HG03108 (cell line): ENCODE data around the gene HES4.
"Not testable (repeated sequence)": the region's sequence is repeated elsewhere in the genome, so short reads cannot be mapped to it uniquely, and the experiment has no call there.

Experiments used
- ATAC-seq: cut with Tn5 transposase; IDR thresholded peaks from one replicate; pipeline ENCODE4 v1.9.1; 2021; ENCODE audit warnings: moderate library complexity; ENCODE audit not compliant: unreplicated experiment

The HES4 gene

DNA sequence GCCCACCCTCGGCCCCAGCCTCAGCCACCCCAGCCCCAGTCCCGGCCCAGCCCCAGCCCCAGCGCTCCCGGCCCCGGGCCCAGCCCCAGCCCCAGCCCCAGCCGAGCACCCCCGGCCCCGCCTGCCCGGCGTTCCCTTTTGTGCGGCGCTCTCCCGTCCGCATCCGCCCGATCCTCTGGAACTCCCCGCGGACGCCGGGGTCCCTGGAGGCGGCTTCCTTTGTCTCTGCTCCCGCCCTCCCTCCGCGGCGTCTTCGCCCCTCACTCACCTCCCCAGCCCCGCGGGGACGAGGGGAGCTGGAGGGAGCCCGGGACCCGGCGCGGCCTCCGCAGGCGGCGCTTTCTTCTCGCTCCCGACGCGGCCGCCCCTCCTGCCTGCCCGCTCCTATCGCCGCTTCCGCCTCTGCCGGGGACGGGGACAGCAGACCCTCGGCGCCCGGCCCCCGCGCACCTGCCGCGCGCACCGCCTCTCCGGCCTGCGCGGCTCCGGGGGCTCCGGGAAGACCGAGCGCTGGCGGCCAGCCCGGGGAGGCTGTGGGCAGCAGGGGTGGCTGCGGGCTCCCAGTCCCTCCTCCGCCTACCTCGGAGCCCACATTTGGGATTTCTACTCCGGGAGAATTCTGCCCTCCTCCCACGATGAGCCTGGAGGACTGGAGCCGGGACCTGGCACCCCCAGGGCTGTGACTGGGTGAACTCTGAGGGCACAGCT is 34.0 kb upstream of the HES4 start:
- no peak for ATAC-seq

DNA sequence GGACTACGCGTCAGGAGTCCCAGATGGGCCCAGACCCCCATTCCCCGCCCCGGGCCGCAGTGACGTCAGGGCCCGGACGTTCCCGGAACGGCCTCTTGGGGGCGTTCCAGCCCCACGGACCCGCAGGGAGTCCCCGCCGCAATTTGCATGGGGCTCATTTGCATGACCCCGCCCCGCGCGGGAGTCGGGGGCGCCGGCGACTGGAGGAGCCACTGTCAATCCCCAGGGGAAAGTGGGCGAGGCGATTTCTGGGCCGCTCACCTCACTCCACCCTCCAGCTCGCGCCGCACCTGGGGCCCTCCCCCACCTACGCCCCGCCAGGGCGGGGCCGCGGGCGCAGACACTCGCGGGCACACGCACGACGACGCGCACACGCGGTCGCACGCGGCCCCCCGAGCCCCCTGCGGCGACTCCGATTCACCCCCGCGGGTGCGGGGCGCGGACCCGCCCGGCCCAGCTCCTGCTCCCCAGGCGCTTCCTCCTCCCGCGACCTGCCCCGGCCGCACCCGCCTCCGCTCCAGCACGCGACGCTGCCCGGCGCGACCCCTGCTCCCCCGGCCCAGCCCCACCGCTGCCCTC is 33.2 kb upstream of the HES4 start:
- peak; percentile 82 for ATAC-seq

DNA sequence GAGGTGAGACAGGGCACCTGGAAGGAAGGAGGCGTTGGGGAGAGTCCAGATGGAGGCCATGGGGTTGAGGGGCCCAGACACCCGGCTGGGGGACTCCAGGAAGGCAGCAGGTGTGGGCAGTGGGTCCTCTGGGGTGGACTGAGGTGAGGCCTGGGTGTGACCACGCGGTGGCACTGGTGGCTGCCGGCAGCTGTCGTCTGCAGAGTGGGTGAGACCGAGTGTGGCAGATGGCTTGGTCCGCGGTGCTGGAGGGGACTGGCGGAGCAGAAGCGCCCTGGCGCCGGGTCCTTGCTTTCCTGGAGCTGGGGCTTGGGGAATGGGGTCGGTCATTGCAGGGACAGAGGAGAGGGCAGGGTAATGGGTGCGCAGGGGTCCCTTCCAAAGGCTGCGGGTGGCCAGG is 32.5 kb upstream of the HES4 start:
- ATAC-seq: no peak

DNA sequence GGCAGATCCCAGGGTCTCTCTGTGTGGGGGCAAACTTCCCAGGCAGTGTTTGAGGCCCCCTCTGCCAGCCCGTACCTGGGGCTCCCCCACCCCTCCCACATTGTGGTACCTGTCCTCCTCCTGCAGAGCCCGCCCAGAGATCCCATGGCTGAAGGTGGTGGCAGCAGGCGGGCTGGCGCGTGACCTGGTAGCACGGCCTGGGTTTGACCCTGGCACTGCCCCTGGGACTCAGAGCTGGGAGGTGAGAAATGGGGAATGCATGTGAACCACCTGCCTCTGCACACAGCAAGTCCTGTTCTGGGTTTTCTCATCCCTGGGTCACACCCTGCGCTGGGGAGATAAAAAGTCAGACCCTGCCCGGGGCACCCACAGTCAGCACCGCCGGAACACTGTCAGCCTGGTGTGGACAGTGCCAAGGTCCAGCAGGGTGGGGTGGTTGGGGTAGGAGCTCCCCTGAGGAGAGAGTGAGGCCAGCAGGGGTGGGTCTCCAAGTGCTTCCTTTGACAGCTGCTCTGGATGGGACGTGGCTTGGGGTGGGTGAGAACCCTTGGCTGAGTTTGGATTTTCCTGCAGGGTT is 31.9 kb upstream of the HES4 start:
- ATAC-seq: no peak

DNA sequence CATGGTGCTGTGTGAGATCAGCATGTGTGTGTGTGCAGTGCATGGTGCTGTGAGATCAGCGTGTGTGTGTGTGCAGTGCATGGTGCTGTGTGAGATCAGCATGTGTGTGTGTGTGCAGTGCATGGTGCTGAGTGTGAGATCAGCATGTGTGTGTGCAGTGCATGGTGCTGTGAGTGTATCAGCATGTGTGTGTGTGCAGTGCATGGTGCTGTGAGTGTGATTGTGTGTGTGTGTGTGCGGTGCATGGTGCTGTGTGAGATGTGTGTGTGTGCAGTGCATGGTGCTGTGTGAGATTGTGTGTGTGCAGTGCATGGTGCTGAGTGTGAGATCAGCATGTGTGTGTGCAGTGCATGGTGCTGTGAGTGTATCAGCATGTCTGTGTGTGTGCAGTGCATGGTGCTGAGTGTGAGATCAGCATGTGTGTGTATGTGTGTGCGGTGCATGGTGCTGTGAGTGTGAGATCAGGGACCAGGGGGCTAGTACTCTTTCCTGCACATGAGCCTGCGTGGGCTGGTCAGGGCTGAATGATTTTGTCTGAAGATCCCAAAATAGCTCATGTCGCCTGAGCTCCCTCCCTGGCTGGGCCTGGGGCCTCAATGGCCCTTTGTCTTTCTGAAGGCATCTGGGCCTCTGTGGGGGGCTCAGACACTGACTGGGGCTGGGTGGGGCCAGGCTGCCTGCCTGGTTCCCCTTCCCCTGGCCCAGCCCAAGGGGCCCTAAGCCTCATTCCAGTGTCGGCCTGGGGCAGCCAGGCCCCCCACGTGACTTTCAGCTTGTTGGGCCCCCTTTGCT is 31.2 kb upstream of the HES4 start:
- not testable (repeated sequence) for ATAC-seq

DNA sequence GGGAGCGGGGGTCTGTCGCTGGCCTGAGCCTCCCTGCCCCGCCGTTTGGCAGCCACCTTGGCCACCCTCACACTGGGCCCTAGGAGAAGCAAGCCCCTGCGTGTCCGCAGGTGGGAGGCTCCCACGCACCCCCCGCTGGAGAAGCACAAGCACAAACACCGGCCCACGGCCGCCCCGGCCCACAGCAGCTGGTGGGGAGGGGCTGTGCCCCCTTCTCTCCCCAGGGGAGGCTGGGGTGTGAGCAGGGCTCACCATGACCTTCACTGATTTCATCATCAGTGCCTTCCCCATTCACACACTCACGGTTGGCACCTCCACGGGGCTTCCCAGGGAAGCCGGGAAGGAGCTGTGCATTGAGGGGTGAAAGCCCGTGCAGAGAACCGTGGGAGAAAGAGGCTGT is 27.9 kb upstream of the HES4 start:
- ATAC-seq: no peak

DNA sequence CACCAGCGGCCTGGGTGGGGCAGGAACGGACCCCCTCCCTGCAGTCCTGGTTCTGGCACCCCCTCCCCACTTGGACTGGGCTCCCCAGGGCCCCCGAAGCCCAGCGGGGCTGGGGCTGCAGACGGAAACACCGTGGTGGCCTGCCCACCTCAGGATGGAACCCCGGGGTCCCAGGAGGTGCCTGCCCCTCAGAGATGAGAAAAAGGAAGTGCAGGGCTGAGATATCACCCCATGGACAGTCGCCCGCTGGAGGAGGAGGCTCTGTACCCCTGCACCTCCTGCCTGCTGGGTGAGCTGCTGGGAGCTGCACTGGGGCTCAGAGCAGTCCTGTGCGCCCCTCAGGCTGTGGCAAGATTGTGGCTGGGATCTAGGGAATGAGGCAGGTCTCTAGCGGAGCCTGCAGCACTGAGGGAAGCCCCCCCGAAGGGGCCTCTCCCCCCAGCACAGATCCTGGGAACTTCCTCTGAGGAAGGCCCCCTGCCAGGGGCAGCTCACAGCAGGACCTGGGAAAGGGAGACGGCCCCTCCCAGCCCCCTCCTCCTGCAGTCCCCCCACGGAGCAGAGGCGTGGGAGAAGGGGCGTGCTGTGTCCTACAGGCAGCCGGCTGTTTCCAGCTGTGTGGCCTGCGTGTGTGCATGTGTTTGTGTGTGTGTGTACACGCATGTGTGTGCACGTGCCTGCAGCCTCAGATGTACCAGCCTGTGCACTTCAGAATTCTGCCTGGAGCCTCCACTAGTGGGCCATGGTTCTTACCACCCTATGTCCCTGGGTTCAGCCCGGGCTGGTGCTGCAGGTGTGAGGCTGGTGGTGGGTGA is 26.9 kb upstream of the HES4 start:
- no peak for ATAC-seq

DNA sequence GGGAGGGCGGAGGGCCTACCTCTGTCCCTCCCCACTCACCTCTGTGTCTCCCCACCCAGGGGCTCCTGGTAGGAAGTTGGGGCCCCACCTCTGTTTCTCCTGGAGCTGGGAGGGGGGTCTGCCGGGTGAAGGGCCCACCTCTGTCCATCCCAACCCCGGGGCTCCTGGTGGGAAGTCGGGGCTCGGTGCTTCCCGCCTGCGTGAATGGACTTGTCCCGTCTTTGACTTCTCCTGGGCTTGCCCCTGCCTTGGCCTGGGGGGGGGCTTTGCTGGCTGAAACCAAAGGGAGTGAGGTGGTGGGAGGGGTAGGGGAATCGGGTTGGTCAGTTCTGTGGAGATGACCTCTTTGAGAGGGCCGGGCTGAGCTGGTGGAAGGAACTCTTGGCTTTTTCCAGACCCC is 25.8 kb upstream of the HES4 start:
- no peak for ATAC-seq

DNA sequence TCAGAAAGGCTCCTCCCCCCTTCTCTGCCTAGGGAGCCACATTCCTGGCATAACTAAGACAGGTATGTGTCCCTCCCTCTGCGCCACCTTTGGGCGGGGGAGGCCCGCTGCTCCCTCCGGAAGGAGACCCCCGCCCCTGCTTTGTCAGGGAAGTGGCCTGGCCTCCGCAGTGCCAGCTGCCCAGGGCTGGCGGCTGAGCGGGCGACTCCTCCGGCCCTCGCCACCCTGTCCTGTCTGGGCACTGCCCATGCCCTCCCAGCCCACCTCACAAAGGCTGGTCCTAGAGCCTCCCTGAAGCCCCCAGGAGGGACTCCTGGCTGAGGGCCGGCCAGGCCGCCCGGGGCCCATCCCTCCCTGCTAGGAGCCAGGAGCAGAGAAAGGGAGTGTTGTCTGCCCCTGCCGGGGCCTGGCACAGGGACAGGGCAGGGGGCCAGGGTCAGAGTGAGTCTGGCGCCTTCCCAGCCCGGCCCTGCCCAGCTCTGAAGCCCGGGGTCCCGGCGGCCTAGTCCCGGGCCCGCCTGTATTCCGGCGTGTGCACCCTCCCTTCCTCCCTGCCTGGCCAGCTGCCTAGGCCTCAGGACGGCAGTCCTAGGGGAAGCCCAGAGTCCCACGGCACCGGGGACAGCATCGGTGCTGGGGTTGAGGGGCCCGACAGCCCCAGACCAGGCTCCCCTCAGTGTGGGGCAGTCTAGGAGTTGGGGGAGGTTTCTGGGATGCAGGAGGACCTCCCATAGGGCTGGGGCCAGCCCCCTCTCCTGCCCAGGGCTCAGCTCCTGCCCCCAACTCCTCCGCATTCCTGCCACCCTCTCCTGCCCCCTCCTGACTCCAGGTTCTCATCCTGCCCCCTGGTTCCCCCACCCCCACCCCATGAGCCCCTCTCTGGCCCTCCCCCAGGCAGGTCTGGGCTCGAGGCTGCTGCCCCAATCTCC is 25.1 kb upstream of the HES4 start:
- no peak for ATAC-seq

DNA sequence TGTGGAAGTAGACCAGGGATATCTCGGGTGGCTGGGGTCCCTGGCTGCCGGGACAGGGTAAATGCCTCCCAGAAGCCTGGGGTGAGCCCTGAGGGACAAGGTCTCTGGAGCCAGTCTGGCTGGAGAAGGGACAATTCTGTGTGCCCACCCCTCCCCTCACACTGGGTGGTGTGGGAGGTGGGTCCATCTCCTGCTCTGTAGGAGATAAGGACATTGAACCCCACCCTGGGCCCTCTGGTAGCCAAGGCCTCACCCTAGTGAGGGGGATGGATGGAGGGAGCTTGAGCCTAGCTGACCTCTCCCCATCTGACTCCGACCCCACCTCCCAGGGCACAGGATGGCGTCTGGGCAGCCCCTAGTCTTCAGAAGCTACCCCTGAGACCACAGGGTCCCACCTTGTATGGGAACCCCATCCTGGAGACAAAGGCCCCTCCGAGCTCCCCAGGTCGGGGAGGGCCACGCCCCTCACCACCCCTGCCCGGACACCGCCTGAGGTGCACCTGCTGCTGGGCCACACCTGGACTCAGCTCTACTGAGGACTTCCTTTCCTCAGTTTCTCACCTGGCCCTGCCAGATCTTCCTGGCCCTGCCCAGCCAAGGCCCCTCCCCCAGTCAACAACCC is 24.4 kb upstream of the HES4 start:
- no peak for ATAC-seq

DNA sequence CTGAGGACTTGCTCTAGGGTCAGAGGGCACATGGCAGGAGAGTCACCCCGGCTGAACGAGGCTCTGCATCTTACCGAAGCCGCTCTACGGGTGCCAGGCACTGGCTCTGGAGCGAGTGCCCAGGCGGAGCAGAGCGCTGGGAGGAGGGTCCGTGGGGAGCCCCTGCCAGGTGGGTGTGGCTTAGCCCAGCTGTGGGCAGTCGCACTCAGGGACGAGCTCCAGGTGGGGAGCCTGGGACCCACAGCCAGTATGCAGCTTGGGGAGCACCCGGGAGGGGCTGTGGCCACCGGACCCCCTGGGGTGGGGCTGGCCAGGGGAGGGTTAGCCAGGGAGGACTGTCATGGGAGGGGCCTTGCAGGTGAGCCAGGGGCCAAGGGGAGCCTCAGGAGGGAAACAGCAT is 23.8 kb upstream of the HES4 start:
- no peak for ATAC-seq

DNA sequence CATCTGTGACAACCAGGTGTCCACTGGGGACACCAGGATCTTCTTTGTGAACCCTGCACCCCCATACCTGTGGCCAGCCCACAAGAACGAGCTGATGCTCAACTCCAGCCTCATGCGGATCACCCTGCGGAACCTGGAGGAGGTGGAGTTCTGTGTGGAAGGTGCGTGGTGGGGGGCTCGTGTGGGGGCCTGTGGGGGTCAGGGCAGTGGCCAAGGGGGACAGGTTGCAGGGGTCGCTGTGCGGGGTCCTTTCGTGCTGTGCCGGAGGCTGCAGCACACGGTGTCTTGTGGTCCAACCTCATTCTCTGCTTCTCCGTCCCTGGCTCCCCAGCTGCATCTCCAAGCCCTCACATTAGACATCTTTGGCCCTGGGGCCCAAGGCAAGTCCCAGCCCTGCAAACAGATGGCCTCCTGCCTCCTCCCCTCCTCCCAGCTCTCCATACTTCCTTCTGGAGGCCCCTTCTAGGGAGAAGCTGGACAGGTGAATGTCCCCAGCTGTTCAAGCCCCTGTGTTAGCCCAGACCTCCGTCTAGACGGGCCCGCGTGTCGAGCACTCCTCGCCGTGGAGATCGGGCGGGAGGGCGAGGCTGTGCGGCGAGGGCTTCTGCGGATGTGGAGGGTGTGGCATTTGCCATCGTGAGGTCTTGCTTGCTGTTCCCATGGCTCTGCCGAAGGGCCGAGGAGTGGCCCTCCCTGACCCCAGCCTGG is 22.6 kb upstream of the HES4 start:
- no peak for ATAC-seq

DNA sequence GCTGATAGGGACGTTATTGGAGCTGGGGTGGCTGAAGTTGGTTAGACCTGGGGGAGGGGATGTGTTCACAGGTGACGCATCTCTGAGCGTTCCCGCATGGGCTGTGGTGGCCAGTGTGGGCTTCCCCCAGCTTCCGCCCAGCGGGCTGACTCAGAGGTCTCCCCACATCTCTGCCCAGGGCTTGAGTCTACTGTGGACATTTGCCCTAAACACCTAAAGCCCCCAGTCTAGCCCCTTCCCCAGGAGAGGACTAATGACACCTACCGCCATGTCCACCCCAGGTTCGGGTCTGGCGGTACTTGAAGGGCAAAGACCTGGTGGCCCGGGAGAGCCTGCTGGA is 22.0 kb upstream of the HES4 start:
- no peak for ATAC-seq

DNA sequence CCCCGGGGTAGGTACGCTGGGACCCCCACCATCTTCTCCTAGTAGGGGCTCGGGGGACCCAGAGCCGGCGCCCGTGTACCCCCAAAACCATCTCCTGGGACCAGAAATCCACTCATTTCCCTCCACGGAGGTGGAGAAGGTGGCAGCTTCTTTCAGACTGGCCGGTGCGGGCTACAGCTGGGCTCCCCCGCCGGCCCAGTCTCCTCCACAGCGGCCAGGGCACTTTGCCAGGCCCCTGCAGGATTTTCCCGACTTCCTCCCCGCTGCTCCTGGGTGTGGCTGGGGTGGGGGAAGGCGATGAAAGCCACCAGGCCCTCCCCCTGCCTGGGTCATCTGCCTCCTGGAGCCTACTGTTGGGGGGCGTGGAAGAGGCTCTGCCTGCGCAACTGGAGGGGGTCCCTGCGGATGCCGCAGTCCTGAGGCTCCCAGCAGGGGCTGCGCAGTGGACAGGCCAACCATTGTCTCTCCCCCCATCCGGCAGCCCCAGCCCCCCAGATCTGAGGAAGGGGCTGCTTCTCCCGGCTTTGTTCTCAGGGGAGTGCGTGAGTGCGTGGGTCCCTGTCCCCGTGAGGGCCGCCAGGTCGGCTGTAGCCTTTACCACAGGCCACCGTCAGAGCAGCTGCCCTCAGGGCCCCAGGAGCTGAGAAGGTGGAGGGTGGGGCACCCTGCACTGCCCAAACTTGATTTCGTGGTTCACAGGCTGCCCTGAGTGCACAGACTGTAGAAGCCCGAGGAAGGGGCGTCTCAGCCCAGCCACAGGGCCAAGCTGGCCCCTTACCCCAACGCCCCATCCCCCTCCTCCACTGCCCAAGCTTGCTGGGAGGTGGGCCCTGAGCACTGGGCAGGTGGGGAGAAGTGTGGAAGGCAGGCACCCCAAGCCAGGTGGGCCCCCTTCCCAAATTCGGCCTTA is 21.4 kb upstream of the HES4 start:
- no peak for ATAC-seq

DNA sequence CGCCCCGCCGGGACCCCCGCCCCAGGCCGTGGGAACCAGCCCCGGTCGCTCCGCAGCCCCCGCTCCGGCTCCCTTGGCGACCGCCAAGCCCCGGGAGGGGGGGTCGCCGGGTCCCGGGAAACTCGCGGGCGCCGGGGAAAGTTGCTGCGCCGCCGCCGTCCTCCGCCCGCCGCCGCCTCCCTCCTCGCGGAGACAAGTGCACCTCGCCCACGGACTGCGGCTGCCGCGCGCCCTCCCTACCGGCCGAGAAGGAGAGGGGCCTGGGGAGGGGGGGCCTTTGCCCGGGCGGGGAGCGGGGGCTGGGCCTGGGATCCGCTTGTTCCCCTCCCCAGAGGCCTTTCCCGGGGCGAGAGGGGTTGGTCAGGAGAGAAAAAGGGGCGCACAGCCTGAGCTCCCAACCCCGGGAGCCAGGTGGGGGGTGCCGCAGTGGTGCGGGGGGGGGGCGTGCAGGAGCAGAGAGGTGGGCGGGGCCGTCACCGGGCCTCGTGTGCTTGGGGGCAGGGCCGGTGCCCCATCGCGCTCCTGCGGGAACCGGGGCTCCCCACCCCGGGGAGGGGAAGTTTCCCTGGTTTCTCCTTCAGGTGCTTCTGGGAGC is 20.6 kb upstream of the HES4 start:
- no peak for ATAC-seq

DNA sequence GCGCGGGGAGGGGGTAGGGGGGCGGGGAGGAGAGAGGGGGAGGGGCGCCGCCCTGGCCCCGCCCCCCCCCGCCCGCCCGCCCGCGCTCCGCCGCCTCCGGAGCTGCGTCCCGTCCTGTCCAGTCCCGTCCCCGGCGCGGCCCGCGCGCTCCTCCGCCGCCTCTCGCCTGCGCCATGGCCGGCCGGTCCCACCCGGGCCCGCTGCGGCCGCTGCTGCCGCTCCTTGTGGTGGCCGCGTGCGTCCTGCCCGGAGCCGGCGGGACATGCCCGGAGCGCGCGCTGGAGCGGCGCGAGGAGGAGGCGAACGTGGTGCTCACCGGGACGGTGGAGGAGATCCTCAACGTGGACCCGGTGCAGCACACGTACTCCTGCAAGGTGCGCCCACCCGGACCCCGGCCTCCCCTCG is 20.1 kb upstream of the HES4 start, which contains the start of gene AGRN:
AGRN (plus strand) TSS at position 121 of the 405 bp plus-strand sequence; CDS start at position 174, 53 bp downstream.
- ATAC-seq: peak; percentile 27
